GM21381 (cell line): Measurements from ENCODE around the gene ZFP62.
"Not testable (repeated sequence)": the region's sequence is repeated elsewhere in the genome, so short reads cannot be mapped to it uniquely, and the experiment has no call there.

Source experiments
- ATAC-seq: cut with Tn5 transposase; IDR thresholded peaks from one replicate; pipeline ENCODE4 v1.9.1; 2021; ENCODE audit warnings: mild to moderate bottlenecking, moderate library complexity; ENCODE audit not compliant: unreplicated experiment

Gene ZFP62

GRCh38 chr5:180831139-180832093, 29.7 kb downstream of the ZFP62 start:
- peak; percentile 76 for ATAC-seq

GRCh38 chr5:180830253-180831138, 30.6 kb downstream of the ZFP62 start:
- ATAC-seq: peak; percentile 48

- ATAC-seq: no peak
Observed at GRCh38 chr5:180829726-180830125, 31.4 kb downstream of the ZFP62 start.

- not testable (repeated sequence) for ATAC-seq
Observed at GRCh38 chr5:180828756-180829531, 32.1 kb downstream of the ZFP62 start.

GRCh38 chr5:180827374-180827773, 33.7 kb downstream of the ZFP62 start:
- not testable (repeated sequence) for ATAC-seq

- ATAC-seq: no peak
Observed at GRCh38 chr5:180825768-180826525, 35.1 kb downstream of the ZFP62 start.

GRCh38 chr5:180824630-180825476, 36.2 kb downstream of the ZFP62 start:
- no peak for ATAC-seq

GRCh38 chr5:180823940-180824629, 37.0 kb downstream of the ZFP62 start:
- no peak for ATAC-seq

- no peak for ATAC-seq
Observed at GRCh38 chr5:180823346-180823745, 37.7 kb downstream of the ZFP62 start.

GRCh38 chr5:180821538-180821937, 39.5 kb downstream of the ZFP62 start:
- no peak for ATAC-seq

- ATAC-seq: peak; percentile 64
Observed at GRCh38 chr5:180820788-180821321, 40.2 kb downstream of the ZFP62 start.

- ATAC-seq: no peak
Observed at GRCh38 chr5:180818677-180819341, 42.3 kb downstream of the ZFP62 start.

- ATAC-seq: no peak
Observed at GRCh38 chr5:180817893-180818674, 43.0 kb downstream of the ZFP62 start.

GRCh38 chr5:180816608-180817534, 44.2 kb downstream of the ZFP62 start:
- ATAC-seq: peak; percentile 44

GRCh38 chr5:180815293-180815917, 45.7 kb downstream of the ZFP62 start:
- ATAC-seq: no peak
